Astrocyte (in vitro differentiated cells and primary cell): Measurements from ENCODE around the gene RGPD8.
"Not testable (repeated sequence)": the region's sequence is repeated elsewhere in the genome, so short reads cannot be mapped to it uniquely, and the experiment has no call there.

ENCODE experiments used
- CTCF ChIP-seq: IDR thresholded peaks from 2 replicates; pipeline ENCODE4 v1.5.1; 2011; ENCODE audit warnings: low read depth, mild to moderate bottlenecking, inconsistent platforms, low read length, moderate library complexity; ENCODE audit not compliant: insufficient read depth
- EZH2 ChIP-seq: IDR thresholded peaks from 2 replicates; pipeline ENCODE4 v1.6.1; 2012; ENCODE audit warnings: mild to moderate bottlenecking, low read length, inconsistent platforms; ENCODE audit not compliant: insufficient read depth

DNA sequence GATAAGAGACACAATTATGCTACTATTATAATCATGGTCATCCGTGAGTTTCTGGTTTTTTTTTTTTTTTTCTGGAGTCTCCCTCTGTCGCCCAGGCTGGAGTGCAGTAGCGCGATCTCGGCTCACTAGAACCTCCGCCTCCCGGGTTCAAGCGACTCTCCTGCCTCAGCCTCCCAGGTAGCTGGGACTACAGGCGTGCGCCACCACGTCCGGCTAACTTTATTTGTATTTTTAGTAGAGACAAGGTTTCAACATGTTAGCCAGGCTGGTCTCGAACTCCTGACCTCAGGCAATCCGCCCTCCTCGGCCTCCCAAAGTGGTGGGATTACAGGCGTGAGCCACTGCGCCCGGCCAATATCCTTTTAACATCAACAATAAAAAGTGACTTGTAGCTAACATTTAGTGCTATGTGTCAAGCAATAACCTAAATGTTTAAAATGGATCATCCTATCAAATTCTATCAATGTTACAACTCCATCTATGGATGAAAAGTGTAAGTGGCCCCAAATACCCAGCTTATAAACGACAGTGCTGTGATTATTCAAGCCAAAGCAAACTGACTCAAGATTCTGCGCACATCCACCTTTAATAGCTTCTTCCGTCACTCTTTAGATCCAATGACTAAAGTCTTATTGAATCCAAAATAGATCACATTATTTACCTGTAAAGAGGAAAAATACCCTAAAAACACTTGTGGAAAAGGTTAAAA is 1.7 kb downstream of the RGPD8 start:
- TF ChIP-seq EZH2, CTCF: not testable (repeated sequence)
